H7 (cell line): ENCODE measurements around the gene GJA5. TPM values are rescaled to one million over a fixed set of nuclear protein-coding genes. Genes with fewer than 3 reads are reported as not detected.

Experiments used
- DNase-seq: peaks from one replicate; pipeline ENCODE4 v3.0.0; 2012
- H3K27me3 ChIP-seq: 2 replicates; pipeline ENCODE4 v1.6.0; 2011; ENCODE audit warnings: mild to moderate bottlenecking, low read length; ENCODE audit not compliant: control insufficient read depth, insufficient read depth
- H3K36me3 ChIP-seq: replicated peaks from 2 replicates; pipeline ENCODE4 v1.5.1; 2011; ENCODE audit warnings: low read length; ENCODE audit not compliant: control insufficient read depth, insufficient read depth
- H3K4me3 ChIP-seq: 2 replicates; pipeline ENCODE4 v1.5.1; 2011; ENCODE audit warnings: low read depth, mild to moderate bottlenecking, control low read depth, low read length, moderate library complexity; ENCODE audit not compliant: insufficient read depth
- total RNA-seq: library from RNA; depleted of rRNA; stranded (reverse); fragments of >200 nt; shearing (Covaris generic); gene quantifications from 2 replicates; pipeline ENCODE4 v1.2.3, GENCODE V29; 2014

GJA5 gene
- total RNA-seq, 1 experiment from 2014 or later = 2.6 TPM

DNA sequence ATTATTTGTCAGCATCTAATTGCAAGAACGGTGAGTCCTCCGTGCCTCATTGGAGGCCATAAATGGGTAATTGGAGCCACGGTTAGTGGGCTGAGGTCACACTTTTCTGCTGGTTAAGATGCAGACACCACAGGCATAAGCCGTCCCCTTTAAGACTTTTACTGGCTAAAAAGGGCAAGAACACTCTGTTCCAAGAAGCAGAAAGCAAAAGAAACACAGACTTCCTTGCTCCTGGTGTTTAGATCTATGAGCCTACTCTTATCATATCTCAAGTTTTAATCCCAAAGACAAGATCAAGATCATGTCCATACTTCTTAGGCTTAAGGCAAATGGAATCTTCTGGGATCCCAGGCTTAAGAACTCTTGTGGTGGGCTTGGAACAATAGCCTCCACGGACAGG is 17.3 kb upstream of the GJA5 start:
- H3K4me3 ChIP-seq = no peak overlapping the region
- no peak for DNase-seq
- H3K36me3 ChIP-seq = no peaks in the 10 kb centered on the region
- no peaks in the 10 kb centered on the region; the same call in 1 of the 2 replicates for H3K27me3 ChIP-seq

DNA sequence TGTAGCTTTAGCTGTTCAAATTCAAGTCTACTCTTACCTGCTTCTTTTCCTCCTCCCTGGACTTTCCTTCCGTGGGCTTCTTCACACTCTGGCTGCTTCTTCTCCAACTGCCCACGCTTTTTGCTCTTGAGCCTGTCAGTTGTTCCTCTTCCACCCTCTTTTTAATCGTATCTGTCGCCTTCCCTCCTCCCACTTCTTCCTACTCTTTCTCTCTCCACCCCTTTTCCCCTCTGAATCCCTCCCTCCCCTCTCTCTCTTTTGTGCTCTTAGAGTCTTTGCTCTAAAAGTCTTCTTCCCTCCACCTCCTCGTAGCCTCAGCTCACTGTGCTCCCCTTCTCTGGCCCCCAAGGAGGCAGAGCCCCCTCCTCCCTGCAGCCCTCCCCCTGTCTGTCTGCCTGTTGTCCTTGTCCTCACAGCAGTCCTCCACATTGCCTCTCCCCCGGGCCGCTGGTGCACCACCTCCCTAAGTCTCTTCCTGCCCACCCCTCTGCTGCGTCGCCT is 12.9 kb upstream of the GJA5 start:
- no peaks in the 10 kb centered on the region for H3K36me3 ChIP-seq
- H3K4me3 ChIP-seq = peak overlapping the region; percentile 19
- peak; percentile 48 for DNase-seq
- peaks cover 4% of the 10 kb centered on the region for H3K27me3 ChIP-seq

DNA sequence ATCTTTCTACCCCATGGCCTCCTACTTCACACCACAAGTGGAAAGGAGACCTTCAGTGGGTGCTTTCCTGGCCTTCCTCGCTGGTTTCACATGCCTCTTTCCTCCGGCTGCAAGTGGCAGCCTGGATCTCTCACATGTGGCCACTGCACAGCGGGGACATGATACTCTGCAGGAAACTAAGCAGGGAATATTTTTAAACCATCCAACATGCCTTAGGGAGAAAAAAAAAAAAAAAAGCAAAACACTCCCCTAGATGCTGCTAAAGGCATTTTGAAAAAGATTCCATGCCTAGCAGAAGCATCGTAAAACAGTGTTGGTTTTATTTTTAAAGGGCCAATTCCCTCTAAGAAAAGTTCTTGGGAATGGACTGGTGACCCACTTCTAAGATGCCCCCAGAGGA is 12.2 kb upstream of the GJA5 start:
- DNase-seq = no peak

DNA sequence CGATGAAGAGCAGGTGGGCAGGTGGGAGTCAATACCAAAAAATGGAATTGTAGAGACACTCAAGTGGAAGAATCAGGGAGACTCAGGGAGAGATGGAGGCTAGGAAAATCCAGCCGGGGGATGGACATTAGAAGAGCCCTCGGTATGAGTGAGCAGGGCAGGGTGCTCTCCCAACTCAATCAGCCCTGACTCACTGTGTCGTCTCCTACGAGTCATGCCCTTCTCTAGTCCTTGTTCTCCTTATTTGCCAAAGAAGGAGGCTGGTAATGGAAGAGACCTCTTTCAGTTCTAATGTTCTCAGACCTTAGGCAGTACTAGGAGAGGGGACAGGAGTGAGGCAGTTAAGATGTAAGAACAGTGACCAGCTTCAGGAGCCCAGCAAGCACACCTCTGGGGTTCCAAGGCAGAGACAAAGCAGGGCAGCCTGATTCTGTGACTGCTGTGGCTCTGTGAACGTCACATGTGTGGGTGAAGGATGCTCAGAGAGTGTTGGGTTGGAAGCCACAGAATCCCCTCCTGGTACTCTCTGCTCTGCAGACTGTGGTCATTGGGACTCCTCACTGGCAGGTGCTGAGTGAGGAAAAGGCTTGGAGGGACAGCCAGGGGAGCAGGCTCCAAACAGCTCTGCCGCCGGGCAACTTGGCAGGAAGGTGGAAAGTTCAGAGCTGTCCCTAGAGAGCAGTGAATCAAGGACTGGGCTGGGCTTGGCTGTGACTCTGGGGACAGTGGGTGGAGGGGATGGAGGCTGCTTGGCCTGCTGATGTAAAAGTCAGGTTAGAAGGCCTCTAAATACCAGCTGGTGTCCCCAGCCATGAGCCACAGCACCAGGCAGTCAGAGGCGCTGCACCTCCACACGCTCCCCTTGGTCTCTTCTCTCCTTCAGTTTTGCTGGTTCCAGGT is 11.1 kb upstream of the GJA5 start:
- Histone ChIP-seq H3K4me3 (no peak overlapping the region), H3K36me3 (no peaks in the 10 kb centered on the region), H3K27me3 (peaks cover 4% of the 10 kb centered on the region)
- no peak for DNase-seq

More for the DNA sequence above, 12.2 kb upstream of the GJA5 start:
- Histone ChIP-seq H3K4me3 (no peak overlapping the region; the same call in 1 of the 2 replicates), H3K36me3 (no peaks in the 10 kb centered on the region), H3K27me3 (peaks cover 4% of the 10 kb centered on the region)

DNA sequence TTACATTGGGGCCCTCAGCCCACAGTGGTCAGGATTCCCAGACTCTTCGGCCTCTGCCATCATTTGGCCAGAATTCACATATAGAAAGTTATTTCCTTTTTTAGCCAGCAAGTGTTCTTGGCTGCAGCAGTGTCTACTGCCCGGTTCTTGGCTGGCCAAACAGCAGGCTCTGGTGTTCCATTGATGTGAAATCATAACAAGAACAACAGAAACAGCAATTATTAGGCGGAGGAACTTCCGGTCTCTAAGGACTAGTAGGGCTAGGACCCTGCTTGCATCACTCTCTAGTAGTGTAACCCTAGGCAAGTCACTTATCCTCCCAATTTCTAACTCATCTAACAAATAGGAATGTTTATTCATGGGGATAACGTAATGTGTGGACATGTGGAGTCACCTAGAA is 8.7 kb upstream of the GJA5 start:
- Histone ChIP-seq H3K4me3 (no peak overlapping the region), H3K27me3 (peaks cover 4% of the 10 kb centered on the region), H3K36me3 (no peaks in the 10 kb centered on the region)
- no peak for DNase-seq

DNA sequence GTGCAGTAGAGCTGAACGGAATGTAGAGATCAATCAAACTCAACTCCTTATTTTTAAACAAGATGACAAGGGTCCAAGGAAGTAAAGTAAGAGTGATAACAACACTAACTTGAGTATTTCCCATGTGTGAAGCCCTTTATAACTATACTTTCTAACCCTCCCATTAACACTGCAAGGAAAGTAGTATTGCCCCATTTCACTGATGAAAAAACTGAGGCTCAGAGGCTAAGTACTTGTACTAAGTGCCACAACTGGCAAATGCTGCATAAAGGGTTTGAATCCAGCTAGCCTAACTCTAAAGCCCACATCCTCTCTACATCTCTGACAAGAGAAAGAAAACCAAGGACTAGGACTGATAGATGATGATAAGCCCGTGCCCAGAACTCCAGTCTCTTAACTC is 8.2 kb upstream of the GJA5 start:
- Histone ChIP-seq H3K4me3 (no peak overlapping the region), H3K27me3 (peaks cover 4% of the 10 kb centered on the region), H3K36me3 (no peaks in the 10 kb centered on the region)
- DNase-seq = no peak

DNA sequence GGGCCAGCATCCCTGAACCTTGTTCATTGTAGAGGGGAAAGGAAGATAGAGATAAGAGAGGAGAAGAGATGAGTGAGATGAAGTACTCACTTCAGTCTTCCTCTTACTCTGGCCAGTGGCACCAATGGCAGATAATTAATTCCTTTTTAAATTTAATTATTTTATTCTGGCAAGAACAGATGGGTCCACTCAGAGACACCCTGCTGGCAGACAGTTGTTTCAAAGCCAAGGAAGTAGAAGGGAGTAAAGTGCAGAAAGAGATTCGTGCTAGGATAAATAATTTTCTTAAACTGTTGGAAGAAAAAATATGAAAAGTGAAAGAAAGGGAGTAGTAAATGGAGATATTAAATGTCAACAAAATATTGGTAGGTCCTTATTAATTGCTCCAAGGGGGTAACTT is 7.7 kb upstream of the GJA5 start:
- Histone ChIP-seq H3K27me3 (peaks cover 4% of the 10 kb centered on the region), H3K36me3 (no peaks in the 10 kb centered on the region), H3K4me3 (no peak overlapping the region)
- DNase-seq = no peak

DNA sequence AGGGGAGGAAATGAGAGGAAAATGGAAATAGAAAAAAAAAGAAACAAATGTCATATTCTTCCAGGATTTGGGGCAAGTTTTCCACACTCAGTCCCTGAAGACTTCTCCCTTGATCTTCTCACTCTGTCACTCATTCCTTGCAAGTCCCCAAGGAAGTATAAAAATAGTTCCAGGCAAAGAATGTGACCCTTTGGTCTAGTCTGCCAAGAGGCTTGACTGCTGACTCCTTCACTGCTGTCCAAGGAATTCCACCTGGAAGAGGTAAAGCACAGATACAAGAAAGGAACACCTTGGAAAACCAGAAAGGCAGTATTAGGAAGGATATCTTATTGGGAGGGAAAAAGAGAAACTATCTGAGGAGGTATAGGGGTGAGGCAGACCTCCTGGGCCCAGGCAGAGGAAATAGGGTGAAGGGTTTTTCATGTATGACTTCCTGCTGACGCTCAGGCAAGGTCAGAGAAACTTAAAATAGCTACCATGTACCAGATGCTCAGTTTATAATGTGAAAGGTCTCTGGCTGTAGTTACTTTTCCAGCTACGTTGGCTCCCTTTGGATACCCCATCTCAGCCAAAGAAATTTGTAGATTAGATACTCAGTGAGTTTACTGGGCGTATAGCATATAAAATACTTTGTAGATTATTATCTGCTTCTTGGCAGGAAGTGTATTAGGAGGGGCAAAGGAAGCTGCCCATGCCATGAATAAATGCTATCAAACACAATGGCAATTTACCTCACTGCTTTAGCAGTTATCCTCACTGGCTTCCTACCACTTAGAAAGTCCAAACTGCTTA is 2.0 kb upstream of the GJA5 start:
- Histone ChIP-seq H3K27me3 (no peaks in the 10 kb centered on the region), H3K4me3 (no peak overlapping the region), H3K36me3 (no peaks in the 10 kb centered on the region)
- DNase-seq = no peak

DNA sequence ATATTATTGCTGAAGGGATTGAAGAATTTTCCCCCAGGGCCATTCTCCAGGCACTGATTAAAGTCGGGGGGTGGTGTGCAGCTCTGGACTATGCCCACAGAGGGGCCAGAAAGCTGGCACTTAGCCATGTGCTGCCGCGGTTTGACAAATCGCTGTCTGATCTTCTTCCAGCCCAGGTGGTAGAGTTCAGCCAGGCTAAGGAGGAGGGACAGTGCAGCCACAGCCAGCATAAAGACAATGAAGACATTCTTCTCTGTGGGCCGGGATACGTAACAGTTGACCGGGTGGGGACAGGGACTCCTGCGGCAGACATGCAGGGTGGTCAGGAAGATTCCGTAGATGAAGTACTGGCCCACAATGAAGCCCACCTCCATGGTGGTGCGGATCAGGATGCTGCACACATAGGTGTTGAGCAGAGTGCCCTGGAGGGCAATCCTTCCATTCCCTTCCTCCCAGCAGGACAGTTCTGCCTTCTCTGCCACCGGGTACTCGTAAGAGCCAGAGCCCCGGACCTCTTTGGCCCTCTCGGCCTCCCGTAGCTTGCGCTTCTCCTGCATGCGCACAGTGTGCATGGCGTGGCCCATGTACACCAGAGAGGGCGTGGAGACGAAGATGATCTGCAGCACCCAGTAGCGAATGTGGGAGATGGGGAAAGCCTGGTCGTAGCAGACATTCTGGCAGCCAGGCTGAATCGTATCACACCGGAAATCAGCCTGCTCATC is 1.9 kb downstream of the GJA5 start:
- no peaks in the 10 kb centered on the region for H3K36me3 ChIP-seq
- H3K27me3 ChIP-seq = no peaks in the 10 kb centered on the region
- DNase-seq = no peak
- H3K4me3 ChIP-seq = no peak overlapping the region

DNA sequence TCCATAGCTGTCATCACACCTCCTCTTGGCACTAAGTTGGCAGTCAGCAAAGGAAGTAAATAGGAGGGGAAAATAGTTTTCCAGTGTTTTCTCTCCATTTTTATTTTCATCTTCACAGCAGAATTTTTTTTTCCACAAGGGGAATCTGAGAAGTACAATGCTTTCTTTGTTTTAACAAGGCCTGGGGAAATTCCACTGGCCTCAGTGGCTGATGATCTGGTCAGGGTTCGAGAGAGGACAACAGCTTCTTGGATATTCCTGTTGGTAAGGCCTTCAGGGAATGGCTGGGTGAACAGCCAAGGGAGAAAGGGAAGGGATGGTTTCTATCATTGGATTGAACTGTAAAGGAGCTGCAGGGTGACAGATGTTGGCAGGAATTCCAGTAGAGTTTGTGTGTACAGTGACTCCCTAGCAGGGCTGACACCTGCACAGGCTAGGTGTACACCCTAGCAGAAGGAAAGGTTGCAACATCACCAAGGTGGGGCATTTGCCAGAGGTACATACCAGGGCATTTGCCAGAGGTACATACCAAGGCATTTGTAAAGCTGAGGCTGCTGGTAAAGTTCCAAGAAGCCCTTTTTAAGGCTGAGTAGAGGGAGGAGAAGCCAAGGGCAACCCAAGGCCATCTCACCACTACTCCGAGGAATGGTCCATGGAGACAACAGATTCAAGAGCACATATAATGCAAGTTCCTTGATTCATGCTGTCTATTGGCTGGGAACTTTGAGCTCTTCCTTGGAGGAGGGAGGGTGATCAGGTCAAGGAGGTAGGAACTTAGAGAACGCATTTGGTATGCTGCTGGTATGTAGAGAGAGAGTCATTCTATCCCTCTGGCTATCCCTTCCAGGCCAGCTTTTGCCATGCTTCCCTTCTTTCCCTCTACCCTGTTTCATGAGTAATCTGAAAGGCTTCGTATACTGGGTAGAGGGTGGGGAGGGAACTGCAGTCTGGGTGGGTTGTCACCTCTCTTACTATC is 3.1 kb downstream of the GJA5 start:
- H3K4me3 ChIP-seq = no peak overlapping the region
- H3K27me3 ChIP-seq = no peaks in the 10 kb centered on the region
- H3K36me3 ChIP-seq = no peaks in the 10 kb centered on the region
- no peak for DNase-seq

DNA sequence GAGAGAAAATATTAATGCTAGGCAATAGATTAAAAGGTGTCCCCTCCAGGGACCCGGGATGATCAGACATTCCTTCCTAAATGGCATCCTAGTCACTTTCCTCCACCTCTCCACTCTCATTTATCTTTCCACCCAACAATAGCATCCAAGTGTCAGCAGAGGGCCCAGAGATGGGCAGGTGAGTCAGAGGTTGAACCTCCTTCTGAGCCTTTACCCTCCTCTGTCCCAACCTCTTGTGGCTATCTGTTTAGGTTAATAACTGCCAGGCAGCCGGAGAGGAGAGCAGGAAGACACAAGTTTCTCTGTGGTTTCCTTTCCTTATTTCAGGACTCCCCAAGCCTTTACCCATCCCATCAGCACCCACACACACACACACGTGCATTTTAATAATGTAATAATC is 4.1 kb downstream of the GJA5 start:
- no peaks in the 10 kb centered on the region for H3K27me3 ChIP-seq
- no peak for DNase-seq
- H3K36me3 ChIP-seq = no peaks in the 10 kb centered on the region
- H3K4me3 ChIP-seq = no peak overlapping the region

DNA sequence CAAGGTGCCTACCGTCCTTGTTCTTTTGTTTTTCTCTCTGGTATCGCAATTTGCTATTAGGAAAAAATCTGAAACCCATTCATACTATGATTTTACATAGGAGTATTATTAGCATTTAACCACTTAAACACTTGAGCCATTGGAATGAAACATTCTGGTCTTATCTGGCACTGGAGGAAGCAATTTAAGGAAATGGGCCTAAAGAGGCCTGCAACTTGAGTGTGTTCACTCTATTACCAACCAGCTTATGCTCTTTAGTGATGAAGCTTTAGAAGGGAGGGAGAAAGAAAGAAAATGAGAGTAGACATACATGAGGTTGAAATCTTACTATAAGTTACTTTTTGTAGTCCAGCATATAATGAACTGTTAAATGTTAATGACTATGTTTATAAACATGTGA is 5.7 kb downstream of the GJA5 start:
- DNase-seq = no peak
- H3K27me3 ChIP-seq = no peaks in the 10 kb centered on the region
- H3K4me3 ChIP-seq = no peak overlapping the region
- no peaks in the 10 kb centered on the region for H3K36me3 ChIP-seq

DNA sequence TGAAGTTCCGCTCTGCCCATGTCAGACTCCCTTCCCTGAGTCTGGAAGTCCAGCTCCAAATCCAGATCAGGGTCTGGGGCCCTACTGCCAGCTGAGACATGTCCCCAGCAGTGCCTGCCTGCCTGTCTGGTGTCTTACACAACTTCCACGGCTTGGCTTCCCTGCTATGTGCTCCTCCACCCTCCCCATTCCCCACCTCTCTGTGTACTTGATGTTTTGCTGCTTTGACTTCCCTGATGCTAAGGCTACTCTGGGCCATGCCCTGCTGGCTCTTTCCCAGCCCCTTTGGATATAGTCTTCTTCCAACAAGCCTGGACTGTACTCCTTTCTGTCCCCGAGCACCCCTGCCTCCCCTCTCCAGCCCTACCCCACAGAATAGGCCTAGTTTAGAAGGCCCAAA is 7.3 kb downstream of the GJA5 start:
- Histone ChIP-seq H3K27me3 (no peaks in the 10 kb centered on the region), H3K36me3 (no peaks in the 10 kb centered on the region), H3K4me3 (no peak overlapping the region)
- DNase-seq = no peak
